ENCODE results near the gene MBOAT2. TPM values are rescaled to one million over a fixed set of nuclear protein-coding genes. Genes with fewer than 3 reads are reported as not detected.

Gene MBOAT2
- total RNA-seq, 6 donors from 2014 or later, result 18.8 to 39.2 (median 24.1) TPM

GRCh38 chr2:8956774-8957173 lies 46.7 kb downstream of the MBOAT2 start:
- 86 to 88% methylated on average over 1 of the region's 1 CpG for WGBS, 2 donors
- ATAC-seq (ENCODE audit: low FRiP score in 2 of 2), result no peak
- DNase-seq, result no peak
- peaks cover 0 to 3% (median 0%) of the 10 kb centered on the region in 4 donors for H3K36me3 ChIP-seq
- peaks cover 0 to 10% (median 3%) of the 10 kb centered on the region in 4 donors for H3K4me1 ChIP-seq
- TF ChIP-seq CTCF (IDR thresholded peaks at IDR 0.05) (no peak), EP300 (IDR thresholded peaks at IDR 0.05) (no peak), POLR2AphosphoS5 (IDR thresholded peaks at IDR 0.05) (no peak), POLR2A (IDR thresholded peaks at IDR 0.05) (no peak)
- H3K9me3 ChIP-seq, result peaks cover 0 to 13% (median 6%) of the 10 kb centered on the region in 4 donors
- H3K27me3 ChIP-seq, result no peaks in the 10 kb centered on the region
- no peak overlapping the region for H3K27ac ChIP-seq
- H3K4me3 ChIP-seq, result no peak overlapping the region

GRCh38 chr2:8954990-8955389 lies 48.5 kb downstream of the MBOAT2 start:
- Histone ChIP-seq H3K36me3 (peaks cover 0 to 3% (median 0%) of the 10 kb centered on the region in 4 donors), H3K4me1 (peaks cover 0 to 10% (median 3%) of the 10 kb centered on the region in 4 donors), H3K4me3 (no peak overlapping the region), H3K27me3 (no peaks in the 10 kb centered on the region), H3K9me3 (peaks cover 0 to 13% (median 6%) of the 10 kb centered on the region in 4 donors), H3K27ac (no peak overlapping the region)
- DNase-seq (no peak), ATAC-seq (ENCODE audit: low FRiP score in 2 of 2) (no peak)
- TF ChIP-seq CTCF (IDR thresholded peaks at IDR 0.05) (no peak), EP300 (IDR thresholded peaks at IDR 0.05) (no peak), POLR2A (IDR thresholded peaks at IDR 0.05) (no peak), POLR2AphosphoS5 (IDR thresholded peaks at IDR 0.05) (no peak)
- 100% methylated on average over 3 of the region's 3 CpGs for WGBS, 2 donors

GRCh38 chr2:8953525-8953924 lies 50.0 kb downstream of the MBOAT2 start:
- Histone ChIP-seq H3K27me3 (no peaks in the 10 kb centered on the region), H3K9me3 (peaks cover 0 to 13% (median 6%) of the 10 kb centered on the region in 4 donors), H3K4me1 (peaks cover 0 to 10% (median 3%) of the 10 kb centered on the region in 4 donors), H3K27ac (no peak overlapping the region), H3K36me3 (peaks cover 0 to 3% (median 0%) of the 10 kb centered on the region in 4 donors), H3K4me3 (no peak overlapping the region)
- no peak for TF ChIP-seq EP300 (IDR thresholded peaks at IDR 0.05)
- no peak for TF ChIP-seq POLR2A (IDR thresholded peaks at IDR 0.05)
- TF ChIP-seq CTCF (IDR thresholded peaks at IDR 0.05), result no peak
- no peak for TF ChIP-seq POLR2AphosphoS5 (IDR thresholded peaks at IDR 0.05)
- ATAC-seq (ENCODE audit: low FRiP score in 2 of 2) (no peak), DNase-seq (no peak)
- WGBS, 2 donors, result 83 to 90% methylated on average over 1 of the region's 1 CpG

- H3K27ac ChIP-seq, result no peak overlapping the region
- H3K36me3 ChIP-seq, result peaks cover 0 to 9% (median 0%) of the 10 kb centered on the region in 4 donors
- DNase-seq (no peak), ATAC-seq (ENCODE audit: low FRiP score in 2 of 2) (no peak)
- WGBS, 2 donors, result 78 to 86% methylated on average over 7 to 8 of the region's 8 CpGs
- TF ChIP-seq EP300 (IDR thresholded peaks at IDR 0.05), result no peak
- TF ChIP-seq POLR2A (IDR thresholded peaks at IDR 0.05), result no peak
- no peaks in the 10 kb centered on the region for H3K9me3 ChIP-seq
- H3K4me3 ChIP-seq, result no peak overlapping the region
- H3K4me1 ChIP-seq, result no peaks in the 10 kb centered on the region
- no peaks in the 10 kb centered on the region for H3K27me3 ChIP-seq
These were observed 63.9 kb downstream of the MBOAT2 start for GRCh38 chr2:8939486-8940114.

- H3K9me3 ChIP-seq, result no peaks in the 10 kb centered on the region
- peak in 1 of 2 donors; percentile 8 for DNase-seq
- 91 to 98% methylated on average over 19 of the region's 19 CpGs for WGBS, 2 donors
- H3K27me3 ChIP-seq, result no peaks in the 10 kb centered on the region
- H3K27ac ChIP-seq, result no peak overlapping the region
- TF ChIP-seq CTCF (IDR thresholded peaks at IDR 0.05) (no peak), POLR2A (IDR thresholded peaks at IDR 0.05) (no peak), POLR2AphosphoS5 (IDR thresholded peaks at IDR 0.05) (no peak), EP300 (IDR thresholded peaks at IDR 0.05) (no peak)
- no peak overlapping the region for H3K4me3 ChIP-seq
- H3K4me1 ChIP-seq, result no peaks in the 10 kb centered on the region
- H3K36me3 ChIP-seq, result peaks cover 0 to 9% (median 0%) of the 10 kb centered on the region in 4 donors
- ATAC-seq (ENCODE audit: low FRiP score in 2 of 2), result no peak
These were observed 65.1 kb downstream of the MBOAT2 start for GRCh38 chr2:8938384-8938783.
